ENCODE data around the gene NTS.

The NTS gene

DNA sequence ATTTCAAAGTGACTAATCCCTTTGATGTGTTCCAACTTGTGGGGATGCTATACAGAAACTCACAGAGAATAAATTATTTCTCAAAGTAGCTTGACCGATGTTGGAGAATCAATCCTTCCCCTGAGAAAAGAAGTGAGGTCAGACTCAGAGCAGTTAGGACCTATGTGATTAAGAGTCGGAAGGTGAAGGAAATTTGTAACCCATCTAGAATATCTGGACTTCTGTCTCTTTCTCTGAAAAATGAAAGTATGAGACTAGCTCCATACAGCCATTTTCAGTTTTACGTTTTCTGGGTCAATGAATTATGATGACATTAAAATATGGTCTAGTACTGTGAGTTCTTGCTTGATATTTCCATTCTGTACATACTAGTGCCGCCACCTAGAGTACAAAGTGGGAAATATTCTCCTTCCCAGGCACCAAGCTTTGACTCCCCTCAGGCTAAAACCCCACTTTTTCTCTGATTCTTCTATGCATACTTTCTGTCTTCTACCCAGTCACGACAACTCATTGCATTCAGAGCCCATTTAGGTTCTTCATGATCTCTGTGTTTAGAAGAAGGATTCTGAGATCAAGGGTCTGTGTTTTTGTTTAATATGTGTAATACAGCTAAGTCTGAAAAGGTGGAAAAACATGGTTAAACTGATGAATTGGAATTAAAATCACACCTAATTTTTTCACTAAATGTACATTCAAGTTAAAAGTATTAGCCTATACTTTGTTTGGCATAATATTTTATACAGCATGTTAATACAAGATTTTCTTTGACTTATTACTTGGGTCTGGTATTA is 6.9 kb upstream of the NTS start:
- no peak overlapping the region for H3K27ac Mint-ChIP-seq
- H3K9me3 Mint-ChIP-seq: no peaks in the 10 kb centered on the region
- H3K4me1 Mint-ChIP-seq: no peaks in the 10 kb centered on the region
- no peaks in the 10 kb centered on the region for H3K36me3 Mint-ChIP-seq (ENCODE audit: low read depth)
- no peak overlapping the region for H3K4me3 Mint-ChIP-seq
- ATAC-seq (peak; percentile 33), DNase-seq (peak; percentile 6)
- no peaks in the 10 kb centered on the region for H3K27me3 Mint-ChIP-seq

GRCh38 chr12:85872497-85873091 is 1.5 kb upstream of the NTS start:
- Mint-ChIP-seq H3K36me3 (ENCODE audit: low read depth) (no peaks in the 10 kb centered on the region), H3K4me3 (no peak overlapping the region), H3K27ac (no peak overlapping the region), H3K4me1 (no peaks in the 10 kb centered on the region), H3K9me3 (no peaks in the 10 kb centered on the region), H3K27me3 (no peaks in the 10 kb centered on the region)
- ATAC-seq (no peak), DNase-seq (no peak)

DNA sequence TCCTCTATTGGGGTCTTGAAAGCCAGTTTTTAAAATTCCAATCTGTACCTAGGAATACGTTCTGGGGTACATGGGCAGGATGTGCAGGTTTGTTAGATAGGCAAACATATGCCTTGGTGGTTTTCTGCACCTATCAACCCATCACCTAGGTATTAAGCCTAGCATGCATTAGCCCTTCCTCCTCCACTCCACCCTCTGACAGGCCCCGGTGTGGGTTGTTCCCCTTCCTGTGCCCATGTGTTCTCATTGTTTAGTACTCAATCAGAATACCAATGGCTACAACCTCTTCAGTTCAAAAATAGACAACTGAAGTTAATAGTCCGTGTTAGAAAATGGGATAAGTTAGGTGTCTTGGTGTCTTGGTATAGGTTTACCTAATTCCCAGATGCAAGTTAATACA is 3.4 kb downstream of the NTS start:
- no peak overlapping the region for H3K4me3 Mint-ChIP-seq
- no peak for ATAC-seq

DNA sequence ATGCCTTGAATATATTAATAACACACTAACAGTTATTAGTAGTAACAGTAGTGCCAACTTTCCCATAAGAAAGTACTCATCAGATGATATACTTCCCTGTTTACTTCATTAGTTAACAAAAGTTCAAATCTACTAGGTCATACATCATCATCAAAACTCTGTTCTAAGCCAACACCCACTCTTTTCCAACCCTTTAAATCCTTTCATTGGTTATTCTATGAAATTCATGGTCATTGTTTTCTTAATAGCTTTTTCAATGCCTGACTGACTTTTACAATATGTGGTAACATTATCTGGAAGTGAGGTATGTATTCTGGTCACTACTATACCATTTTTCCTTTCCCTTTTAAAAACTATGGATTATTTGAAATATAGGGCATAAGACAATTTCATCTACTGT is 9.7 kb downstream of the NTS start:
- no peaks in the 10 kb centered on the region for H3K4me1 Mint-ChIP-seq
- DNase-seq (no peak), ATAC-seq (no peak)
- no peaks in the 10 kb centered on the region for H3K36me3 Mint-ChIP-seq (ENCODE audit: low read depth)
- H3K27ac Mint-ChIP-seq: no peak overlapping the region
- no peak overlapping the region for H3K4me3 Mint-ChIP-seq
- no peaks in the 10 kb centered on the region for H3K27me3 Mint-ChIP-seq
- no peaks in the 10 kb centered on the region for H3K9me3 Mint-ChIP-seq

More for the DNA sequence above, 3.4 kb downstream of the NTS start:
- Mint-ChIP-seq H3K4me1 (no peaks in the 10 kb centered on the region), H3K36me3 (ENCODE audit: low read depth) (no peaks in the 10 kb centered on the region), H3K27me3 (no peaks in the 10 kb centered on the region), H3K9me3 (no peaks in the 10 kb centered on the region), H3K27ac (no peak overlapping the region)
- no peak for DNase-seq

DNA sequence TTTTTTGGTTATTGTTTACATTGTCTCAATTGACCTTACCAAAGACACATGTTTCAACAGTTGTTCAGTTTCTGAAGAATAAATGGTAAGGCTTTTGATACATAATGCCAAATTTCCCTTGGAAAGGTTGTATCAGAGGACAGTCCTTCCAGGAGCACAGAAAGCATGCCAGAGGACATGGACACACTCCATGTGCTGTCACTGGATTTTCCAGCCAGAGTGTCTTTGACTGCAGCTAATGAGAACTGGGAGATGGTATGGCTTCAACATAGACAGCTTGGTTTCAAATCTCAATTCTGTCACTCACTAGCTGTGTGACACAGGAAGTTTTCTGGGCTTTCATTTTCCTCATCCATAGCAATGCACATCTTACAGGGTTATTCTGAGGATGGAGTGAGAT is 20.6 kb downstream of the NTS start:
- Mint-ChIP-seq H3K9me3 (no peaks in the 10 kb centered on the region), H3K36me3 (ENCODE audit: low read depth) (no peaks in the 10 kb centered on the region), H3K4me1 (no peaks in the 10 kb centered on the region), H3K27ac (no peak overlapping the region), H3K4me3 (no peak overlapping the region), H3K27me3 (no peaks in the 10 kb centered on the region)
- no peak for DNase-seq
- no peak for ATAC-seq

- Mint-ChIP-seq H3K4me3 (no peak overlapping the region), H3K9me3 (no peaks in the 10 kb centered on the region), H3K27me3 (no peaks in the 10 kb centered on the region), H3K27ac (no peak overlapping the region), H3K4me1 (no peaks in the 10 kb centered on the region), H3K36me3 (ENCODE audit: low read depth) (no peaks in the 10 kb centered on the region)
- ATAC-seq: no peak
- DNase-seq: no peak
Measured at GRCh38 chr12:85920324-85920947, 46.3 kb downstream of the NTS start.

DNA sequence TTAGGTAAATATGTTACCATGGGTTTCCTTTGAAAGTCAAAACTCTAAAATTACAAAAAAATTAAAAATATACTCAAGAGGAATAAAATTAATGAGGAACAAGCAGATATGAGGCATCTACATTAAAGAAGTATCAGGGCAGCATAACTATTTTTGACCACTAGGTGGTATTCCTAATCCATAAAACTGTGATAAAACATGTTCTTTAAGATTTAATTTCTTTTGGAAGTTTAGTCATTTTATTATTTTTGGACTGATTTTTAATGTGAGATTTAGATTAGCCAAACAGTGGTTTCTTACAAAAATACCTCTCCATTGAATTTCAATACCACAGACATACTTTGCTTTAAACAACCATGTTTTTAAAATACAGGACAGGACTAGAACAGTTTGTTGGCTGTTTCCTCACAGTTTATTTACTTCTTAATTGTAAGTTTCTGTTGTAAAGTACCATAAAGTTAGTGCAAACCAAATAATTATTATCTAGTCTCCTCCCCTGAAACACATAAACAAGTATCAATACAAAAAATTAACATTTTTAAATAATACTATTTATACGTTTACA is 49.8 kb downstream of the NTS start:
- no peaks in the 10 kb centered on the region for H3K27me3 Mint-ChIP-seq
- no peak overlapping the region for H3K27ac Mint-ChIP-seq
- DNase-seq (no peak), ATAC-seq (no peak)
- no peak overlapping the region for H3K4me3 Mint-ChIP-seq
- H3K4me1 Mint-ChIP-seq: no peaks in the 10 kb centered on the region
- no peaks in the 10 kb centered on the region for H3K9me3 Mint-ChIP-seq
- no peaks in the 10 kb centered on the region for H3K36me3 Mint-ChIP-seq (ENCODE audit: low read depth)

GRCh38 chr12:85927166-85927565 is 53.1 kb downstream of the NTS start:
- H3K27ac Mint-ChIP-seq: no peak overlapping the region
- no peak overlapping the region for H3K4me3 Mint-ChIP-seq
- no peaks in the 10 kb centered on the region for H3K4me1 Mint-ChIP-seq
- DNase-seq (no peak), ATAC-seq (no peak)
- H3K9me3 Mint-ChIP-seq: no peaks in the 10 kb centered on the region
- H3K36me3 Mint-ChIP-seq (ENCODE audit: low read depth): no peaks in the 10 kb centered on the region
- no peaks in the 10 kb centered on the region for H3K27me3 Mint-ChIP-seq
